Breast epithelium (tissue), 3 donors: Measurements from ENCODE around the gene ZNF362.

Experiments used
- CTCF ChIP-seq, 3 donors: fragments of 450-650 bp; IDR thresholded peaks; one replicate each; pipeline ENCODE4 v1.5.1; 2016 to 2017; ENCODE audit warnings: antibody characterized with exemption in 3 of 3, mild to moderate bottlenecking in 3 of 3, moderate library complexity in 3 of 3
- POLR2A ChIP-seq: fragments of 450-650 bp; IDR thresholded peaks from one replicate; pipeline ENCODE4 v1.6.1; 2016; ENCODE audit warnings: antibody characterized with exemption, mild to moderate bottlenecking, moderate library complexity
- POLR2AphosphoS5 ChIP-seq, 3 donors: sonication (generic); formaldehyde crosslinking; IDR thresholded peaks; one replicate each; pipeline ENCODE4 v1.6.1; 2017; ENCODE audit warnings: antibody characterized with exemption in 3 of 3

- TF ChIP-seq CTCF (IDR thresholded peaks at IDR 0.05) (no peak), POLR2AphosphoS5 (IDR thresholded peaks at IDR 0.05) (no peak), POLR2A (no peak)
These were observed 33.9 kb upstream of the ZNF362 start for GRCh38 chr1:33222381-33222780.
